NCI-H1092 treated with DMSO at 0.1 percent for 48 hours (cell line): ENCODE results near the gene ZNF554.
"Not testable (repeated sequence)": the region's sequence is repeated elsewhere in the genome, so short reads cannot be mapped to it uniquely, and the experiment has no call there.

Experiments
- DNase-seq: peaks from one replicate; lab custom pipeline; 2025; lab: John Stamatoyannopoulos, UW

The ZNF554 gene

DNA sequence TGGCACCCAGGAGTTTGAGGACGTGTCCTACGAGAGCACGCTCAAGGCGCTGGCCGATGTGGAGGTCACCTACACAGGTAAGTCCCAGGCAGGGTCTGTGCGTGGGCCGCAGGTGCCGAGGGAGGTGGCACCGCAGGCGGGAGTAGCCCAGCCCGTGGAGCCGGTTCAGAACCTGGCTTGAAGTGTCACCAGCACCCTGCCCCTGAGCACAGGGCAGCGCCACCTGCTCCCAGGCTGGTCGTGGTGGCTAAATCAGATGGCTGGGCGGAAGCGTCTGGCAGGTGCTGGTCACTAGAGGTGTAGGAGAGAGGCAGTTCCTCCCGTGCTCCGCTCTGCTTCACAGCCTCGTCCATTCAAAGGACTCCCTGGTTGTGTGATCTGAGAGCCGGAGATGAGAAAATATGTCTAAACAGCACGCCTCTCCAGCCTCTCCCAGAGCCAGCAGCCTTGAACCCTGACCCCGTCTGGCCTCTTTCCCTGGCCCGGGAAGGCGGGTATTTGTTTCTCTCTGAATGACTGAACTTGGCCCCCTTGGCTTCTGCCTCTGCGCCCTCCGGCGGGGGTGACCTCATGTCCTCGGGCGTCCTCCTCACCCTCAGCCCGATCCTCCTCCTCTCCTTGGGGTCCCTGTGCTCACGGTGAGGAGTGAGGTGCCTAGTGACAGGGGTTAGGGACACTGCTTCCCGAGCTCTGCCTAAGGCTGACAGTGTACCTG lies 29.0 kb upstream of the ZNF554 start:
- DNase-seq = no peak

DNA sequence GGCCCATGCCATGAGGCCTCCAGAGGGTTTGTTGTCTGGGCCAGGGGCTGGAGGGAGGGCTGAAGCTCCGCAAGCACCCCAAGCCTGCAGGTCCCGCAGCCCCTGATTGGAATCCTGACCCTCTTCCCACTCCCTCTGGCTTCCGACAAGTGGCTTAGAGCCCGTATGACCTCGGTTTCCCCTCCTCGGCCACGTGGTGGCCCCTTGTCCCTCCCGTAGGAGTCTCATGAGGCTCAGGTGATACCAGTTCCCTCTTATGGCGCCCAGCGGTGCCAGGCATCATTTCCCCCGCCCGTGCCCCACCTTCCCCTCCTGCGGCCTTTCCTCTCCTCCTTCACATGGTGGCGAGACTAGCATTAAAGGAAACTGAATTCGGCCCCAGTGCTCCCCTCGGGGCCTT lies 28.2 kb upstream of the ZNF554 start:
- no peak for DNase-seq

DNA sequence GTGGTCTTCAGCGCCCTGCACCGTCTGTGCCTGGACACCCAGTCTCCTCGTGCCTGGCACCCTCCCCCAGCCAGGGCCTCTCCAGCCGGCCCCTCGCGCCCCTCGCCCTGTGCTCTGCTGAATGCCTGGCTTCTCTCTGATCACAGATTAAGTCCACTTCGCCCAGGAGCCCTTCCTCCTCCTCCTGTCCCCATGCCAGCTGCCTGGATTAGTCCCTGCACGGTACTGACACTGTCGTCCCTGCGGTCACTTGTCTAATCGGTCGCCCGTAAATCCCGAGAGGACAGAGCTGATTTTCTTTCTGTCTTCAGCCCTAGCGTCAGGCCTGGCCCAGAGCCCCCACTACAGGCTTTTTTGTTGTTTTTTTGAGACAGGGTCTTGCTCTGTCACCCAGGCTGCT lies 27.8 kb upstream of the ZNF554 start:
- no peak for DNase-seq

DNA sequence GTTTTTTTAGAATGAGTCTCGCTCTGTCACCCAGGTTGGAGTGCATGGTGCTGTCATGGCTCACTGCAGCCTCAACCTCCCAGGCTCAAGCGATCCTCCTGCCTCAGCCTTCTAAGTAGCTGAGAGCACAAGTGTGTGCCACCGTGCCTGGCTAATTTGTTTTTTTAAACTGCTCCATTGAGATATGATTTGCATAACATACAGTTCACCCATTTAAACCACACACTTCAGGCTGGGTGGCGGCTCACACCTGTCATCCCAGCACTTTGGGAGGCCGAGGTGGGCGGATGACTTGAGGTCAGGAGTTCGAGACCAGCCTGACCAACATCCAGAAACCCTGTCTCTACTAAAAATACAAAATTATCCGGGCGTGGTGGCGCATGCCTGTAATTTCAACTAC lies 27.0 kb upstream of the ZNF554 start:
- DNase-seq = not testable (repeated sequence)

DNA sequence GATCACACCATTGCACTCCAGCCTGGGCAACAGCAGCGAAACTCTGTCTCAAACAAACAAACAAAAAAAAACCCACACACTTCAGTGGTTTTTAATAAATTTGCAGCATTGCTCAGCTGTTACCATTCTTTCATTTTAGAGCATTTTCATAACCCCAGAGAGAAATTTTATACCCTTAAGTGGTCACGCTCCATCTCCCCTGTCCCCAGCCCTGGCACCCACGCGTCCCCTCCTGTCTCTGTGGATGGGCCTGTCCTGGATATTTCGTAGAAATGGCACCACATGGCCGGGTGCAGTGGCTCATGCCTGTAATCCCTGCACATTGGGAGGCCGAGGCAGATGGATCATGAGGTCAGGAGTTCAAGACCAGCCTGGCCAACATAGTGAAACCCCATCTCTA lies 26.5 kb upstream of the ZNF554 start:
- DNase-seq = no peak

DNA sequence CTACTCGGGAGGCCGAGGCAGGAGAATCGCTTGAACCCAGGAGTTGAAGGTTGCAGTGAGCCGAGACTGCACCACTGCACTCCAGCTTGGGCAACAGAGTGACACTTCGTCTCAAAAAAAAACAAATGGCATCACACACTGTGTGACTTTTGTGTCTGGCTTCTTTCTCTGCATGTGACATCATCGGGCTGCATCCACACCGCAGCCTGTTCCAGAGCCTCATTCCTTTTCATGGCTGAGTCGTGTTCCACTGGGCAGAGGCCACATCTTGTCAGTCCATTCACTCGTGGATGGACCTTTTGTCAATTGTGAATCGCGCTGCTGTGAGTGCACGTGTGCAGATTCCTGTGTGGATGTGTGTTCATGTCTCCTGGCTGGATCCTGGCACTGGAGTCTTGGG lies 26.1 kb upstream of the ZNF554 start:
- DNase-seq = no peak

DNA sequence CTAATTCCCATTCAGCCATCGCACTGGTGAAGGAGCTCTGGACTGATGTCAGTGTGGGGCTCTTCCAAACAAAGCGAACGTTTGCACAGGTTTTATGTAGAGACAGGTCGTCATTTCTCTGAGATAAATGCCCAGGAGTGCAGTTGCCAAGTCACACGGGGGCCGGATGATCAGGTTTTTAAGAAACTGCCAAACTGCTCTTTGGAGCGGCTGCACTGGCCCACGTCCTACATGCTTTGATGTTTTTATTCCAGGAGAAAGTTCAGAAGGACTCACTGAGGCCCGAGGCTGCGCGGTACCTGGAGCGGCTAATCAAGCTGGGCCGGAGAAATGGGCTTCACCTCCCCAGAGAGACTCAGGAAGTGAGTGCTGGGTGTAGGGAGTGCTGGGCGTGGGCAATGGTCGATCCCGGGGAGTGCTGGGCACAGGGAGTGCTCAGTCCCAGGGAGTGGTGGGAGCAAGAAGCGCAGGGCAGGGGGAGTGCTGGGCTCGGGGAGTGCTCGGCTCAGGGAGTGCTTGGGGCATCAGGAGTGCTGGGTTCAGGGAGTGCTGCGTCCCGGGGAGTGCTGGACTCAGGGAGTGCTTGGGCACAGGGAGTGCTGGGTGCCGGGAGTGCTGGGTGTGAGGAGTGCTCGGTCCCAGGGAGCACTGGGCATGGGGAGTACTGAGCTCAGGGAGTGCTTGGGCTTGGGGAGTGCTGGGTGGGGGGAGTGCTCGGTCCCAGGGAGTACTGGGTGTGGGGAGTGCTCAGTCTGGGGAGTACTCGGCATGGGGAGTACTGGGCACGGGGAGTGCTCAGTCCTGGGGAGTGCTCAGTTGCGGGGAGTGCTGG lies 23.6 kb upstream of the ZNF554 start:
- DNase-seq = no peak

DNA sequence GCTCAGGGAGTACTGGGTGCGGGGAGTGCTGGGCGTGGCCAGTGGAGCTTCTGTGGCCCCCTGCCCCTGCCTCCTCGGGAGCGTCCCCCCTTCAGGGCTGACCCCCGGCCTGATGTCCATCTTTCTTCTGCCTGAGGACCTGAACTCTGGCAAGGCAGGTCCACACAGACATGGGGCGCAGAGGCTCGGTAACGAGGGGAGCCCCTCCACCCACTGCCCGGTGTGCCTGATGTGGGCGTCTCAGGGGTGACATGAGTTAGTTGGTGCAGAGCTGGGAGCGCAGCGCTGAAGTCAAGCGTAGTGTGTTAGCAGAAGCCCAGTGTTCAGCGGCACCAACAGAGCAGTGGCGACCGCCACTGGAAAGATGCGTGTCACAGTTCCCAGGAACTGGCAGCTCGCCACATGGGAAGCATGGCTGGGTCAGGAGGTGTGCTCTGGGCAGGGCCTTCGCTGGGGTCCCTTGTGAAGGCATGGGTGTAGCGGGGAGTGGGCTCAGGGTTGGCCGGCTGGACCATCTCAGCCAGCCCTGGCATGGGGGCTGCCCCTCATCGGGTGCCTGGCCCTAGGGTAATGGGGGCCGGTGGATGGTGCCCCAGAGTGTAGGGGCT lies 22.9 kb upstream of the ZNF554 start:
- no peak for DNase-seq

DNA sequence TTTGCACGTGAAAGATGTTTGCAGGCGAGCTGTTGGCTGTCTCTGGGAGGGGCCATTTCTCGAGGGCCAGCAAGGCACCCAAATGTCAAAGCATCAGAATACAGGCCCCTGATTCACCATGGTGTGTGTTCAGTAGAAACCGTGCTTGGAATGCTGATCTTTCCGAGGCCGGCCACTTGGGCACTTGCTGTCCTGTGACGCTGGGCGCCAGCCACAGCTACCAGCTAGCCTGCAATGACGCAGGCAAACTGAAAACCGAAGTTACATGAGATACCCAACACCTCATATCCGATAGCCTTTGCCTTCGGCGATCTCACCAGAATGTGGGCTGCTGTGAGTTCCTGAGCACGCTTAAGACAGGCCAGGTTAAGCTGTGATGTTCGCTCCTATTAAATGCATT lies 22.4 kb upstream of the ZNF554 start:
- DNase-seq = no peak

DNA sequence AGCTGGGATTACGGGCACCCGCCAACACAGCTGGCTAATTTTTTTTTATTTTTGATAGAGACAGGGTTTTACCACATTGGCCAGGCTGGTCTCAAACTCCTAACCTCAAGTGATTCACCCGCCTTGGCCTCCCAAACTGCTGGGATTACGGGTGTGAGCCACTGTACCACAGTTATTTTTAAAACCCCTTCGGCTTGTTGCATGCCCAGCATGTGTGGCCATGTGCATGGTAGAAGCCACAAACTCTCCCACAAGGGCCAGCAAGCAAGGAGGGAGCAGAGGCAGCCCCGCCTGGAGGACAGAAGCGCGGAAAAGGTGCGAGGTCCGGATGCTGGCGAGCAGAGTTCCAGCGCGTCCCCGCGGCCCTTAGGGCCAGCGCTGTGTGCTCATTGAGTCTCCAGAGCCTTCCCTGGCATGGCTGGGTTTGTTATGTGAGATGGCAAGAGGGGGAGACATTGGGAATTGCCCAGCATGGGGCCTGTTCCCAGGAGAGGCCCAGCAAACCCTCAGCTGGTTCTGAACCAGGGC lies 21.4 kb upstream of the ZNF554 start:
- DNase-seq = no peak

DNA sequence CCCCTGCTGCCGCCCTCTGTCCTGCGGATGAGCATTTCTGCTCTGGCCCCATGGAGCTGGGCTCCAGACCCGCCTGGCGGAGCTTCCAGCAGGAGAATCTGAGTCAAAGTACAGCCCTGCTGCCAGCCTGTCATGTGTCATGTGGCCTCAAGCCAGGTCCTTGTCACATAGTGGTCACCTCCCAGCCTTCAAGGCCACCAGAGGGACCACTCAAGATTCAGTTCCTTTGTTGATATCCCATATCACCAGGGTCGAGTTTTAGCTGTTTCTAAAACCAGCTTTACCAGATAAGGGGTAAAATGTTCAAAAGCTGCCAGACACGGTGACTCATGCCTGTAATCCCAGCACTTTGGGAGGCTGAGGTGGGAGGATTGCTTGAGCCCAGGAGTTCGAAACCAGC lies 20.9 kb upstream of the ZNF554 start:
- no peak for DNase-seq

DNA sequence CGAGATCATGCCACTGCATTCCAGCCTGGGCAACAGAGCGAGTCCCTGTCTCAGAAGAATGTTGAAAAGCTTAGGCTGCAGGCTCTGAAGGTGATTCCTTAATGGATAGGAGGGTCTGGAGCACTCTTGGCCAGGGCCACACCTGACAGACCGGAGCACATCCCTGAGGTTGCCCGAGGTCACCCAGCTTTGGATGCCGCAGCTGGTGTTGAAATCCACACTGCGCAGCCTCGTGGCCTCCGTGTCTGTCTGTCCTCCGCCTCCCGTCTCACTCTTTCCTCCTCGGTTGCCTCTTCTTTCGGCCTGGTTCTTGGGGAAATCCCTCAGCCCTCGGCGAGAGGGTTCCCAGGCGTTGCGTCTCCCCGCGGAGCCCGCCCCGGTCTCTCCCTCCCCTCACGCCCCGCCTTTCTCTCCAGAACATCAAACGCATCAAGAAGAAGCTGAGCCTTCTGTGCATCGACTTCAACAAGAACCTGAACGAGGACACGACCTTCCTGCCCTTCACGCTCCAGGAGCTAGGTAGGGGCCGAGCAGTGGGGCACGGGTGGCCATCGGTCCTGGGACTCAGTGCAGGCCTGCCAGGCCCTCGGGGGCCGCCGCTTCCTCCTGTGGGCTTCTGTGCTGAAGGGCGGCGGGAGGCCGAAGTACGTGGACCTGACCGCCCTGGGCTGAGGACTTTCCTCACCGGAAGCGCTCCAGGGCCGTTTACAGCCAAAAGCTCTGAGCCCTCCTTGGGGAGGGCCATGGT lies 20.2 kb upstream of the ZNF554 start:
- DNase-seq = no peak

DNA sequence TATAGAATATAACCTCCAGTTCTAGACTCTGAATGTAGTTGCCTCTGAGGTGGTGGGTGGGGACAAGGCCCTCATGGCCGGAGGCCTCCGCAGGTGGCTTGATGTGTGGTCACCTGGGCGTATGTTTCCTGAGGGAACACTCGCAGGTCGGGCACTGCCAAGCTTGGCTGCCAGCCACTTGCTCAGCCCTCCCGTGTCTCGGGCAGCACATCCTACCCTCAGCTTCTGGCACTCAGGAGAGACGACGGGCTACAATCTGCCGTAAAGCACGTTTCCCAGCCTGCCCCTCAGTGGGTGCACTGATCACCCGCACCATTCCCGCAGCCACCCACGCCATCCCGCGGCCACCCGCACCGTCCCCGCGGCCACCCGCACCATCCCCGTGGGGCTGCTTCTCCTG lies 19.2 kb upstream of the ZNF554 start:
- DNase-seq = no peak

DNA sequence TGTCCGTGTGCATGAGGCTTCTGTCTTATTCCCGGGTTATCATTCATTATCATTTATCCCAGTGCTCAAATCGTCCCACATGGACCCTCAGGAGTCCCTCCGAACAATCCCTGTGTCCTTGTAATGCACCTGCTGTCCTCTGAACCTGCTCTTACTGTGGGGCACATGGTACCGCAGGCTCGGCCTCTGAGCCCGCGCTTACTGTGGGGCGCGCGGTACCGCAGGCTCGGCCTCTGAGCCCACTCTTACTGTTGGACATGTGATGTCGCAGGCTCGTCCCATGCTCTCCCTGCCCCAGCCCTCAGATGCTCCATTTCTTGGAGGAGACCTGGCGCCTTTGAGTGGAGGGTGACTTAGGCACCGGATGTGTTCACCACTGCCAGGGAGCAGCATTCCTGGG lies 16.8 kb upstream of the ZNF554 start:
- no peak for DNase-seq

DNA sequence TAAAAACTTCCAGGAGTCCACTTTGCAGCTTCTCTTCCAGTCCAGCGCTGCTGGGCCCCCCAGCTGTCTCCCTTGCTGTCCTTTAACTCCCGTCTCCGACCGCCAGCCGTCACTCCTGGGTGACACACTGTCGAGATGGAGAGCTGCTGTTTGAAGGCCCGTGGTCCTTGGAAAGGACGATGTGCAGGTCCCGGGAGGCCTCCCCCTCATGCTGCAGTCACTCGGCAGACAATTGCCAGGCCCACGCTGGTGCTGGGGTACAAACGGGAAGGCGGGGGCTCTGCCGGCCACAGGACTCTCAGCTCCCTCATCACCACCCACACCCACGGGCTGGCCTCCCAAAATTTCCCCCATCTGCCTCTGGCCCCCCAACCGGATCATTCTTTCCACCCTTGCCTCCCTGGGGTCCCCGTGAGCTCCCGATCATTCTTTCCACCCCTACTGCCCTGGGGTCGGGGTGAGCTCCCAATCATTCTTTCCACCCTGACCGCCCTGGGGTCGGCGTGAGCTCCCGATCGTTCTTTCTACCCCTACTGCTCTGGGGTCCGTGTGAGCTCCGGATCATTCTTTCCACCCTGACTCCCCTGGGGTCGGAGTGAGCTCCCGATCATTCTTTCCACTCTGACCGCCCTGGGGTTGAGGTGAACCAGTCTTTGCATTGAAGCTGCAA lies 16.0 kb upstream of the ZNF554 start:
- DNase-seq = no peak

DNA sequence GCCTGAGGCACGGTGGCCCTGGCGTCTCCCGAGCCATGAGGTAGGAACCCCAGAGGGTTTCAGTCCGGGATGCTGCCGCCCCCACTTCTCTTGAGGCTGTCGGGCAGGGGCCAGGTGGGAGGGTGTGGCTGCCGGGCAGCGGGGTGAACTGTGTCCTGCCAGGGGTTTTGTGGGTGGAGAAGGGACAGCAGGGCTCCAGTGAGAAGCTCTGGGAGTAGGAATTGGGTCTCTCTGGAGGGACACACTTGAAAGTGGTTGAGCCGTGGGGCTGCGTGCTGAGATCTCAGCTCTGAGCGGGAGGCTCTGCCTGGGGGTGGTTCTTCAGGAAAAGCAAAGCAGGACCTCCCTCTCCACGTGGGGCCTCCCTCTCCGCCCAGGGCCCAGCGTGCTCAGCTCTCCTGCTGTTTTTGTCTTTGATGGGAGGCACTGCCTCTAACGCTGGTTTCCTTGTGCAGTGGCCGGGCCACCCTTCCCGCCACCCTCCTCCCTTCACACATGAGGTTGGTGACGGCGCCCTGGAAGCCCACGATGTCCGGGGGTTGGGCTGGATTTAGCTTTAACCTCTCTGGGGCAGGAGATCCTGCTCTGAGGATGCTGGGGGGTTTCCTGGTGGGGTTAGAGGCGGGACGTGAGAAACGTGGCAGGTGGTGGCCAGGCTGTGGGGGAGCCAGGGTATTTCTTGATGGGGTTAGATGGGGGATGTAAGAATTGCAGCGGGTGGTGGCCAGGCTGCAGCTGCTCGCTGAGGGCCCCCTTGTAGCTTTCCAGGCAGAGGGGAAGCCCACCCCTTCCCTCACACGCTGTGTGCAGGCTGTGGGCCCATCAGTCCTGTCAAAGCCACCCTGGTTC lies 15.3 kb upstream of the ZNF554 start:
- no peak for DNase-seq

DNA sequence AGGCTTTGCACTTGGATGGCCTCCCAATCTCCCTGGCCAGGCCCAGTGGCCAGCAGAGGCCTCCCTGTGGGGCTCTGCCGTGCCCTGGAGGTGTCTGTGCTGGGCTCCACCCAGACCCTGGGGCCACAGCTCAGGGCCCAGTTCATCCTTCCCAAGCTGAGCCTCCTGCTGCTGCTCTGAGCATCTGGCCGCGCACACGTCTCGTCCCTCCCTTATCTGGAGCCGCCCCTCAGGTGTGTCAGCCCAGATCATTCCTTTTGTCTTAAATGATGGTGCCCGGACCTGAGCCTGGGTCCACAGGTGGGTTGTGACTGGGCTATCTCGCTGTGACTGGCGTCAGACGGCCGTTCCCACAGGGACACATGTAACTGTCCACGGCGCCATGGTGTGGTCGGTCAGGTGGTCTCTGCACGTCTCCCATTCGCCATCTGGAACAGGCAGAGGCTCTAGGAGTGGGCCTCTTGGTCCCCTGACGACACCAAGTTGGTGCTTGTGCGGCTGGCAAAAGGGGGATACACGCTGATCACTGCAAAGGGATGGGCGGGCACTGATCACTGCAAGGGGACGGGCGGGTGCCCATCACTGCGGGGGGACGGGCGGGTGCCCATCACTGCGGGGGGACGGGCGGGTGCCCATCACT lies 14.3 kb upstream of the ZNF554 start:
- DNase-seq = no peak

DNA sequence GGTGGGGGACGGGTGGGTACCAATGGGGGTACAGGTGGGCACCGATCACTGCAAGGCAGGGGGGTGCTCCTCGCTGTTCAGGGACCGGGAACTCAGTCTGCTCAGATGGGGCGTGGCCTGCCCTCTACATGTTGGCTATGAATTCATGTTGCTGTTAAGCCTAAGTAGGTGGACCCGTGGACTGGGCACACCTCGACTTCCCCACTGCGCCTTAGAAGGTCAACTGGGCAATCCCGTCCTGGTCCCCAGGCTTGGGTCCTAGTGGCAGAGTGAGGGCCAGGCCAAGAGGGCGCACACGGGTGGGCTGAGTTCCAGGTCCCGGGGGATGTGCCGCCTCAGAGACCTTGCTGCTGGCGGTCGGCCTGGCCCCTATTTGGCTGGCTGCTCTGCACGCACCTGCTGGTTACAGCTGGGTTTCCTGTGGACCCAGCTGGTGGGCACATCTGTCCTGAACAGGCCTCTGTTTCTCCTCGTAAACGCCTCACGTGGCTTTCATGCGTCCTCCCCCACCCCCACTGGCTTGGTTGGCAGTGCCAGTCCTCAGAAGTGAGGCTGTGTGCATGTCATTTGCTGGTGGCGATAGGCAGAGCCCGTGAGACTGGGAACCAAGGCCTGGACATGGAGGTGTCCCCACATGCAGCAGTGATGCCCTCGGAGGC lies 13.5 kb upstream of the ZNF554 start:
- DNase-seq = no peak

DNA sequence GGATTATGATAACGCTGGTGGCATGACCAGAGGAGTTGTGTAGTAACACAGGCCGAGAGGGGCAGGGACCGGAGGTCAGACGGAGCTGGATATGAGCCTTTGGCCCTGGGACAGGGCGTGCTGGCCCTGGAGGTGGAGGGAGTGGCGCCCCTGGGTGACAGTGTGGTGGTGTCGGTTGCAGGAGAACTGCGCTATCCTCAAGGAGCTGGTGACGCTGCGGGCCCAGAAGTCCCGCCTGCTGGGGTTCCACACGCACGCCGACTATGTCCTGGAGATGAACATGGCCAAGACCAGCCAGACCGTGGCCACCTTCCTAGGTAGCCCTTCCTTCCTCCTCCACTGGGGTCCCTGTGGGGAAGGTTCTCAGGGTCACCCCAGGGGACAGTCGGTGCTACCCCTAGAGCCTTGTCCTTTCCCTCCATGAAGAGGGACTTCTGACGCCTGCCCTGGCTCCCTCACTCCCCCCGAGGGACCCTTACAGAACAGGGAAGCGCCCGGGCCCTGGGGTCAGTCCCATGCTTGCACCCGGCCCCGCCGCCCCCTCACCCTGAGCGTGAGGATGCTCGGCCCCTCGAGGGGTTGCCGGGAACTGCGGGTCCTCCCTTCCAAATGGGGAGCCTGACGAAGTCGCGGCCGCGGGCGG lies 12.8 kb upstream of the ZNF554 start:
- DNase-seq = no peak
